Limb (tissue), 2 donors: Measurements from ENCODE around the gene MARCHF6.
"Not testable (repeated sequence)": the region's sequence is repeated elsewhere in the genome, so short reads cannot be mapped to it uniquely, and the experiment has no call there.

Experiments
- DNase-seq, 2 donors: peaks; one replicate each; pipeline ENCODE4 v3.0.0-alpha.2; 2016; ENCODE audit errors: extremely low spot score in 2 of 2

The MARCHF6 gene

DNA sequence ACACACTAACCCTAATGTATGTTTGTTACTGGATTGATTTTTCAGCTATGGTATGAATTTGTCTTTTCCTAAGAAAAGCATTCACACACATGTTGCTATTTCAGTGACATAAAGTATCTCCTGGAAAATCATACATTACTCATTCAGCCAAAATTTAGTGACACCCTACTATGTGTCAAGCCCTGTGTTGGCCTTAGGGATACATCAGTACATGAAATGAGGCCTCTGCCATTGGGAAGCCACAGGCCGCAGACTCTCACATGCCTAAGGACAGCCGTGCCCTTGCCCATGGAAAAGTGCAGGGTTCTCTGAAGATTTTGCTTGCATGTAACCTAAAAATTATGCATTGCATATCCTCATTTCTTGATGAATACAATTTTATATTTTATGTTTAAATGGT, 5.2 kb upstream of the MARCHF6 start:
- no peak for DNase-seq

DNA sequence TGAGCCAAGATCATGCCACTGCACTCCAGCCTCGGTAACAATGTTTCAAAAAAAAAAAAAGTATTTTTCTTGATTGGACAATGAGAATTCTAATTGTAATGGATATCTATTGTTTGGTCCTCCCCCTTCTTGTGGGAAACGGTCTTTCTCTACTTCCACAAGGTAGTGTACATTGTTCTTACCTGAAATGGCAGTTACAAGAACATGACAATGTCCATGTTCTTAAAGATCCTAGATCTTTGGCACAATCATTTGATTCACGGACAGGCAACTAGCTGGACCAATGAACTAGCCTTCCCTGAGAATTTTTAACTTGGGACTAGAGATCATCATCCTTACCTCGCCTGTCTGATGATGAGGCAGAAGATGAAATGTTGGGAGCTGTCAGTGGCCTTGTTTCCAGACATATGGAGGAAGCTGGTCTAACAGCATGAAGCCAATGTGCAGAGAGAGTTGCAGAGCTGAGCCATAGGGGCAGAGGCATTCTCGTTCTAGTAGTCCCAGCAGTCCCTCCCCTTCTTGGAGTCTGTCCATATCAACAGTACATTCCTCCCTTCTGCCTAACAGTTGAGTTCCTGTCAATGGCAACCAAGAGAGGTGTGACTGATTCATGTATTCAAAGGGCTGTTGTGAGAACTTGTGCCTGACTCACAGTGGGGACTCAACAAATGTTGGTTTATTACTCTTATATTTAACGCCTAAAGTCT, 2.1 kb upstream of the MARCHF6 start:
- DNase-seq = no peak

DNA sequence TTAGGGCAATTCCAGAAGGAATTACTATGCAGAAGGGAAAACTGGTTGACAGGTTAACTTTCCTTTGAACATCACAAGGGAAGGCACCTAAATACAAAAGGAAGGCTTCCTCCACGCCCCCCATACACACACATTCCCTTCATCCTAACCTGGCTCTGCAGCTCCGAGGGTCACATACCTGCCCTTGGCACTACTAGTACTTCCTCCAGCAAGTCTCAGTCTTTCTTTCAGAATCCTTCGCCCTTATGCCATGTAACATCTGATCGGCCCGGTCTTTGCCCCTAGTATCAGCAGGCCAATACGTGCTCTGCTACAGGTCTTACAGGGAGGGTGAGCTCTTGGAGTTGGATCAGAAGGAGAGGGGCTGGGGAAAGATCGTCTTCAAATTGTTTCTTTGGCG, 1.6 kb upstream of the MARCHF6 start:
- DNase-seq = no peak

DNA sequence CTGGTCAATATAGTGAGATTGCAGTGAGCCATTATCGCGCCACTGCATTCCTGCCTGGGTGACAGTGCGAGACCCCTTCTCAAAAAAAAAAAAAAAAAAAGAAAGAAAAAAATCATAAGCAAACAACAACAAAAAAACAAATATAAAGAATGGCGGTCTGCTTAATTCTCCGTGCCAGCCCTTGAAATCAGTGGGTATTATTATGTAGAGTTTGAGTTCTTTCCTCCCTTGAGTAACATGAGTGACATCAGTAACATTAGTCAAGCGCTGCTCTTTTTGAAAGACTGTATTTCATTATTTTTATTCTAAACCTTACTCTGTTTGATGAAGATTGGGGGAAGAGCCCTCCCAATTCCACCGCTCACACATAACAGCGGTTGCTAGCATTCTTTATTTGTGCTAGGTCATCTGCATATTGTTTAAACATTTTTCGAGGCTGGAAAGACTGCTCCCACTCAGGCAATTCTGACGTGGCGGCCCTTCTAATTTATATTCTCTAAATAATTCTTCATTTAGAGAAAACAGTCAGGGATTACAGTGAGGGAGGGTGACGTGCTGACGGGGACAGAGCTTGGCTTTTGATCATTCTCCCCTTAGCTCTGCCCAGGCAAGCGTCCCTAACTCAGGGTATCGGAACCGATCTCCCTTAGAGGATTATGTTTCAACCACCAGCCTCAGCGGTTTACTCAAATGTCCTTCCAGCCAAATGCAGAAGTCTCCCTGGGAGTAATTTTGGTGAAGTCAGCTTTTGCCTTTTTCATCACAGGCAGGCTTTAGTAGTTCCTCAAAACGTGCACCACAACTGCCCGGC, 860 bp upstream of the MARCHF6 start:
- DNase-seq = no peak

DNA sequence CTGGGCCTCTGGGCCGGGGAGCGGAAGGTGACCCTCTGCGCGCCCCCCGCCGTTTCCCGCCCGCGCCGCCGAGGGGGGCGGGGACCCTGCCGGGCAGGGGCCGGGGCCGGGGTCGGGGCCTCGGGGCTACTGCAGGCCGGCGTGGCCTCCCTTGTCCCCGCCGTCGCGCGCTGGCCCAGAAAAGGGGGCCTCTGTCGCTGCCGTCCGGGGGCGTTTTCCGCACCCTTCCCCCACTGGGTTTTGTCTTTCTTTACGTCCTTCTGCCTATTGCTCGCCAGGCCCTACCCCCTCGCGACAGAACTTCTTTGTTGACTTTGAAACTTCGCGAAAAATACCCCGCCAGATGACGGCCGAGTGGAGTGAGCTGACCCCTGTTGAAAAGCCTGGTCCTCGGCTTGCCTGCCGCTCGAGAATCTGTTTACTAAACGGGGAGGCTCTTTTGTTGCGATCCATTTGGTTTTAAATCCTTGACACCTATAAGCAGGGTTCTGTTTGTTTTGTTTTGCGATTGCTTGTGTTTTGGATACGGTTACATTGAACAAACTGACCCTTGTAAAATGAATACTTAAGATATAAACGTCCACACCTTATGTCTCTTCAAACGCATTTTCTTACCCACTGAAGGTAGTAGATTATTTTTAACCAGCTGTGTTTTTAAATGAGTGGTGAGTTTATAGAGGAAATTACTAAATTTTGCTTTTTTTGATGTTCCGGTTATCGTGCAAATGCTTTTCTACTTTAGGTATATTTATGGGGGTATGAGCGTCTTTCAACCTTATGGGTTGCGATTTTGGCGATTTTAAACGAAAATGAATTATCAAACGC, 765 bp downstream of the MARCHF6 start:
- peak; percentile 56 to 81 for DNase-seq

DNA sequence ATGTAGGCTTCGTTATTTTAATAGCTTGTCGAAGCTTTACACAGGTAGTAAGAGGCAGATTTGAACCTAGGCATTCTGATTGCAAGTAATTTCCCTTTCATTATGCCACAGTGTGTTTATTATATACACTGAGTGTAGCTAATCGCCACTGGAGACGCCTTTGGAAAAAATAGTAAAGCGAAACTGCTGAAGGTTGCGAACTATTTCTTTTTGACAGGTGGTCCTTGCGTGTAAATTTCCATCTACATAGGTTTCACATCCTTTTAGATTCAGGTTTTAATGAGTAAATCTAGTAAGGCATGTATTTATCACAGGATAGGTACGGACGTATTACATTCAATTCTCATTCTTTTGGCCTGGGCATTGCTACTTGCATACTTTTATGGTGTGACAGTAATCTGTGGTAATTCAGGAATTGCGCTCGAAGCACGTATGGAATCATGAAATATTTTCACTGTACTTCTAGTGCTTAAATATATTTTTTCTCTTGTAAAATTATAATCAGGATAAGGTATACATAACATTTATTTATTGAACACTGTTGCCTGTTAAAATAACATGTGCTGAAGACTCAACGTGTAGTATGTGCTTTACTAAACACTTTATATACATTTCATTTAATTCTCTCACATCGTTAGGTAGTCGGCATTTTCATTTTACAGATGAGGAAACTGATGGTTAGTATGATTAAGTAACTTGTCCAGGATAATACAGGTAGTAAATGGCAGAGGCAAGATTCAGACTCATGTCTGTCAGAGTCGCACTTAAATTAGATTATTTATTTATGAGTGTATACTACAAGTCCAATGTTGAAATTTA, 1.8 kb downstream of the MARCHF6 start:
- no peak for DNase-seq

DNA sequence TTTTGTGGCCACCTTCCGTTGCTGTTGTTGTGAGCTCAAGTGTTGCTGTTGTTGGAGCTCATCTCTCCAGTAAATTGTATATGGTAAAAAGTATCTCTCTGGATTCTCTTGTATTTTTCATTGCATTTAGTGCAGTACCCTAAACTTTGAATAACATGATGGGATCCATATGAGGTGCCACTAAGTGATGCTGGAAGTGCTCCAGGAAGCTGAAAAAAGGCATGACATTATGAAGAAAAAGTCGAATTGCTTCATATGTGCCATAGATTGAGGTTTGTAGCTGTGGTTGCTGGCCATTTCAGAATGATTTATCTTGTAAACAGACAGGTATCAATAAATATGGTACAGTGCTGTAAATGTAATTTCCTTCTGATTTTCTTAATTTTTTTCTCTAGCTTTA, 5.5 kb downstream of the MARCHF6 start:
- DNase-seq = no peak

DNA sequence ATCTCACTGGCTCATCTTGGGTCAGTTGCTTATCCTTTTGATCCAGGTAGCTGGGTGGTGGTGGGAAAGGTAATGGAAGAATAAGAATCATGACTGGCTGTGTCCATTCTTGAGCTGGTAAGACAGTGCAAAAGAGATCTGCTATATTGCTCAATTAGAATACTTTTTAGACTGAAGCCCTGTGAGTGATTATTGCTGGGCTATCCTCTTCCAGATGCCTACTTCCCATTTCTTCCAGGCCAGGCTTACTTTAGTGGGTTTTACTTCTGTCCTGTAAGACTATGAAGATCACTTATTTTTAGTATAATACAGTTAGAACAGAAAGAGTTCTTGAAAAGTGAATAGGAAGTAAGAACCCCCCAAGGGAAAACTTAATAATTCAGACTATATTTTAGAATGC, 7.2 kb downstream of the MARCHF6 start:
- DNase-seq = no peak

DNA sequence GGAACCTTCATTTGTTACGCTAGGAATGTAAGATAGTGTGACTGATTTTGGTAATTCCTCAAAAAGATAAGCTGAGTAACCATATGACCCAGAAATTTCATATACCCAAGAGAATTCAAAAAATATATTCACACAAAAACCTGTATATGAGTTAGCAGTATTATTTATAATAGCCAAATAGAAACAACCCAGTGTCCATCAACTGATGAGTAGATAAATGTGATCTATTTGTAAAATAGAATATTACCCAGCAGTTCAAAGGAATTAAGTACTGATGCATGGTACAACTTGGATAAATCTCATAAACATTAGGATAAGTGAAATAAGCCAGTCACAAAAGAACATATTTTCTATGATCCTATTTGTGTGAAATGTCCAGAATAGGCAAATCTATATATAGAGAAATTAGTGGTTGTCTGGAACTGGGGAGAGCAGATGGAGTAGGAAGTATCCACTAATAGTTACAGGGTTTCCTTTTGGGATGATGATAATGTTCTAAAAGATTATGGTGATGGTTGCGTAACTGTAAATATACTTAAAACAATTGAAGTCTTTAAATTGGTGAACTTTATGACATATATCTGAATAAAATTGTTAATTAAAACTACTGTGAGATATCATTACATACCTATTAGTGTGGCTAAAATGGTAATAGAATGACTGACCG, 10.2 kb downstream of the MARCHF6 start:
- DNase-seq = no peak

DNA sequence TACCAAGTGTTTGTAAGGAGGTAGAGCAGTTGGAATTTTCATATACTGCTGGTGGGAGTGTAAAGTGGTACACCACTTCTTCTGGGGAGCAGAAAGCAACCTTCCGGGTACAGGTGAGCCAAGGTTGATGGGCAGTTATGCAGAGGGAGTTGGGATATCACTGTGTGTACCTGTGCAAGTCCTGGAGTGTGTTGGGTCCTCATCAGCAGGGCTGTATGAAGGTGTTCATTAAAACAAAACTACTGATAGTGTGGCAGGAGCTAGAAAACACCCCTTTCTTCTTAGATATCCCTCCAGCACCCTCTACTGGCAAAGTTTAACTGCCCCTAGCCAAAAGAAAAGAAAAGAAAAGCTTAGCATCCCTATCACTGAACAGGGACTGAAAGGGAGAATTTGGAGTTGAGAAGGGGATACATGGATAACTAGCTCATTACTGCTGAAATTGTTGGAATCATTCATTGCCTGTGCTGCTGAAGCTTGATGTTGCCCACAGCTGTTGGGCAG, 10.7 kb downstream of the MARCHF6 start:
- no peak for DNase-seq

DNA sequence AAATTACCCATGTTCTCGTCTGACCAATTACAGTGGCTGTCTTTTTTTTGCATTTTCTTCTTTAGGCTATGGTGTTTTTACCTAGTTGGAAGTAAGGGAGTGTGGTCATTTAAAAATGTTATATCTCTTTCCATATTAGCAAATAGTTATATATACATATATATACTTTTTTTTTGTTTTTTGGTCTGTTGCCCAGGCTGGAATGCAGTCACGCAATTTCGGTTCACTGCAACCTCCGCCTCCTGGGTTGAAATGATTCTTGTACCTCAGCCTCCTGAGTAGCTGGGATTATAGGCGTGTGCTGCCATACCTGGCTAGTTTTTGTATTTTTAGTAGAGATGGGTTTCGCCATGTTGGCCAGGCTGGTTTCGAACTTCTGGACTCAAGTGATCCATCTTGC, 12.3 kb downstream of the MARCHF6 start:
- no peak for DNase-seq

DNA sequence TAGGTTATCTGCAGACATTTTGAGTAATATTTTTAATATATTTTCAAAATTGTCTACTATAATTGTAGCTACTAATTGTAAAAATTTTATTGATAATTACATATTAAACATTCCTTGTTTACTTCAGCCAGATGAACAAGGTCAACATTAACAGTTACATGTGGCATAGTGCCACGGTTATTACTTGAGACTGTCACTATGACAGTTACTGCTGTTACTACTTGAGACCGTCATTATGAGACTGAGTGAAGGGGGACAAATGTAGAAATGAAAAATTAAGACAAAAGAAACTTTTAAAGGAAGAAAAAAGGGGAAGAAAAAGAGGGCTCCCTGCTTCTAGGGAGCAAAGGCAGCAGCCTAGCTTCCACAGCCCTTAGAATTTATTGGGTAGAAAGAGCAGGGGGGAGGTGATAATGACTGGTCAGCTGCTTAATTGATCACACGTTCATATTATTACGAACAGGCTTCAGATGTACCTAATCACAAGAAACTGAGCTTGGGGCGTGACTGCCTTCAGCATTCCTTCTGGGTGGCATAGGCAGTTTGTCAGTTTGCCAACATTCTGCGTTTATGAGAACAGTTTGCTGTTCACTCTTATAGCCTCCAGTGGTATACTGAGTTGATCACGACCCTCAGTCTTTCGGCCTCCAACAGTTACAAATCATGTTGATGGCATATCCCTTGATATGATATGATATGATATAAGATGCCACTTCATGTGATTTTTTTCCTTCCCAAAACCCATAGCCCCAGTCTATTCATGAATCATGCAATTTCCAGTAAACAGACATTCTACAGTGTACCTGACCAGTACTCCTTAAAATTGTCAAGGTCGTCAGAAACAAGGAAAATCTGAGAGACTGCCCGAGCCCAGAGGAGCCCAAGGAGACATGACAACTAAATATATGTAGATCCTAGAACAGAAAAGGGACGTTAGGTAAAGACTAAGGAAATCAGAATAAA, 13.1 kb downstream of the MARCHF6 start:
- no peak for DNase-seq

DNA sequence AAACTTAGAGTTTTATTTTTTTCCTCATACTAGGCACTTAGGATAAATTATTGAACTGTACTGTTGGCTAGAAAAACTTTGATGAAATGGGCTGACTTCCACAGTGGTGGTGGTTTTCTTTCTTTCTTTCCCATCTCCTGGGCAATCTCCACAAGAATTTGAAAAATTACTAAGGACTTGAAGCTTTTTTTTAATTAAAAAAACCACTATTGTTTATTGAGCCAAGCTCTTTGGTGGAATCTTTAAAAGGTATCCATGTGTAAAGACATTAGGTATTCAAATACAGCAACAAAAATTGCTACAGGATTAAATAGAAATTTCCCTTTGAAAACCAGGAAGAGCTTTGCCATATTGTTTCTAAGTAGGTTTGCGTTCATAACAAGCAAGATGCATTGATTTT, 14.1 kb downstream of the MARCHF6 start:
- no peak for DNase-seq

DNA sequence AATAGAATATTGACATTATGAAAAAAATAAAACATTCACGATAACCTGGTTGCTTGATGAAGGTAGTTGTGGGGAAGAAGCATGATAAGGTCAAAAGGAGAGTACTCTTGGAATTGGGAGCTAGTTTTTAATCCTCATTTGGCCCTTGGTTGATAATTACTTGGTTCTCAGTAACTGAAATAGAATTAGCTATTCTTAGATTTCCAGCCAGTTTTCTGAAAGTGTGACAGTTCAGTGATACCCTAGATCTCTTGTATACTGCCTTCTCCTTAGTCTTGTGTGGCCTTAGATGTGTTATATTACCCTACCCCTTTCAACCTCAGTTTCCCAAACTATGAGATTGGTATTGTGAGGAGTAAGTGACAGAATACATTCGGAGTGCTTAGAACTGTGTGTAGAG, 17.4 kb downstream of the MARCHF6 start:
- DNase-seq = no peak

DNA sequence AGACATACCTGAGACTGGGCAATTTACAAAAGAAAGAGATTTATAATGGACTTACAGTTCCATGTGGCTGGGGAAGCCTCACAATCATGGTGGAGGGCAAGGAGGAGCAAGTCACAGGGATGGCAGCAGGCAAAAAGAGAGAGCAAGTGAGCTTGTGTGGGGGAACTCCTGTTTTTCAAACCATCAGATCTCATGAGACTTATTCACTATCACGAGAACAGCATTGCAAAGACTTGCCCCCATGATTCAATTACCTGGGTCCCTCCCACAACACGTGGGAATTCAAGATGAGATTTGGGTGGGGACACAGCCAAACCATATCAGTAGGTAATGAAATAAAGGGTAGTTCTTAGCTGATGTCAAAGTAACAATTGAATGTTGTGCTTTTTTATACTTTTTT, 17.9 kb downstream of the MARCHF6 start:
- not testable (repeated sequence) for DNase-seq

DNA sequence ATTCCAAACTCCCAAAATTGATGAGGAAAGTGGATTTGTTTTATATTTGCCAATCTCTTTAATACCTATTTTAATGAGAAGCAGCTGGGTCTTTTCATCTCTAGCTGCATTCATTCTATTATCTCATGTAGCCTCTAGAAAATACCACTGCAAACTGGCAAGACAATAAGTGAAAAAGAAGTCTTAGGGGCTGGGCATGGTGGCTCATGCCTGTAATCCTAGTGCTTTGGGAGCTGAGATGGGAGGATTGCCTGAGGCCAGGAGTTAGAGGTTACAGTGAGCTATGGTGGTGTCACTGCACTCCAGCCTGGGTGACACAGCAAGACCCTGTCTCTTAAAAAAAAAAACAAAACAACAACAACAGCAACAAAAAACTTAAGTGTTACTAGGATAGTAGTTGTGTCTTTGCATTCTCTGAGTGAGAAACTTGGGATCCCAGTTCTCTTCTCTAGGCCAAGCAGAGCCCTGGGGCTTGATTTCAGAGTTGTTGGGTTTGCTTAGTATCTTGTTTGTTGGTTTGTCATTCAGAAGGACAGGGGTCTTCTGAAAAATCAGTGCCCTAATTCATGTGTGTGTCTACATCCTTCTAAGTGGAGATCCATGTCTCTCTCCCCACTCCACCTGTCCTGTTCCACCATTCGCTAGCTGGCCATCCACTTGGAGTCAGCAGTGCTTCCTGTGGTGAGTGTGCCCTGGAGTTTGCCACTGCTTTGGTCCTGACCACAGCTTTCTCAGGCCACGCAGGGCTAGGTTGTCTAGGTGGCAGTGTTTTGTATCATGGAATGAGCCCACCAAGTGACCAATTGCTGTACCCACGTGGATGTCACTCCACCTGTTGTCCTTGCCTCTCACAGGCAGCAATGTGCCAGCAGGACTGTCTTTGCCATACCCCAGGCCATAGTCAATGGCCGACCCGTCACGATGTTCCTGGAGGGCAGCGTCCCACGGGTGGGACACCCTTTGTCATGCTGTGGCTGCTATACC, 19.5 kb downstream of the MARCHF6 start:
- no peak for DNase-seq

DNA sequence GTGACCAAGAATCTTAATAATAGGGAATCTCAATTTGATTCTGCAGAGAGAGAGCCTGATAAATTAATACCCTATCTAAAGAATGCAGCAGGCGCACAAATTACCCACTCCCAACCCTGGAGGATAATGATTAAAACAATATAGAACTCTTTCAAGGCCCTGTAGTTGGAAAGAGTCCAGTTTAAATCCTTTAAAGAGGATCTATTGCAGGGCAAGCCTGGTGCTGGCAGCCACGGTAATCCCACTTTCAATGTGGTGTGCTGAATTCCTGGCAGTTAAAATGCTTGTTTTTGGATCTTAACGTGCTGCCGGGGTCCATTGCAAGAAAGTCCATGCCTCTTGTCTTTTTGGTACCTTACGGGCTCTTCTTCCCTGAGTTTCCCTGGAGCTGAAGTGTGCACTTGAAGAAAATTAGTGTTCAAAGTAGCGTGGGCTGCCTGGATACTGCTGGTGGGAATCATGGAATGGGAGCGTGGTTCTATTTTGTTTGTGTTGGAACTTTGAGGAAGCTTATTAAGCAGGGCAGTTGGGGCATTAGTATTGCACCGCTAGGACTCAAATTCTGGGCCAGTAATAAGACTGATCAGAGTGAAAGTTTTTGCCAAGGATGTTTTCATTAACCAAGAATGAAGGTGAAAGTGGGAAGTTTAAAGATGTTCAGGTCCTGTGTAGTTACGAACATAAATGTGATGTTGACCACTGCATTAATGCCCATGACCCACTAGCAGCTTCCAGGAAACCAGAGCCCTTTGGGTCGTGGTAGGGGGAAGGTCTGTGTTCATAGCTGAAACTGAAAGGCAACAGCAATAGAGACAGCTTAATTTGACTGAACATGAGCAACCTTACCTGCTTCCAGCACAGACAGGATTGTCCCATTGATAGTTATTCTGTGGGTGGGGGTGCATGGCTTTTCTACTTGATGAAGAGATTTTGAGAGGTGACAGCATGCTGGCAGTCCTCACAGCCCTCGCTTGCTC, 20.8 kb downstream of the MARCHF6 start:
- no peak for DNase-seq
